GM10248 (cell line): ENCODE results near the gene FKBP14.

ENCODE experiments used
- CTCF ChIA-PET: fragments of 300-600 bp; sonication (Branson Sonifier 250); formaldehyde crosslinking; extraction: SDS; loops from one replicate; lab custom pipeline; 2021; ENCODE audit warnings: antibody characterized with exemption; lab: Yijun Ruan, JAX
- POLR2A ChIA-PET: fragments of 350-650 bp; sonication (Branson Sonifier 250); formaldehyde crosslinking; extraction: SDS; loops from one replicate; lab custom pipeline; 2020; ENCODE audit warnings: antibody characterized with exemption; lab: Yijun Ruan, JAX
- DNase-seq: peaks from one replicate; pipeline ENCODE4 v3.0.0; 2012; ENCODE audit errors: extremely low spot score
- CTCF ChIP-seq: IDR thresholded peaks from 2 replicates; pipeline ENCODE4 v1.5.1; 2012; ENCODE audit warnings: mild to moderate bottlenecking, low read depth; ENCODE audit errors: extremely low read depth, missing control alignments, control extremely low read depth

Gene FKBP14

GRCh38 chr7:30049173-30049572 lies 22.7 kb upstream of the FKBP14 start:
- TF ChIP-seq CTCF: no peak
- DNase-seq: no peak
- POLR2A ChIA-PET: no interaction called here
- CTCF ChIA-PET: interaction anchor here (1.1 to 1.8 kb wide), 3 partner anchors 11 to 13 kb away, joined by 3 to 6 read pairs (median 4); no protein-coding TSS in a partner anchor

- POLR2A ChIA-PET: no interaction called here
- no peak for DNase-seq
- CTCF ChIA-PET: interaction anchor here (1.1 to 3.2 kb wide), 5 partner anchors 11 to 70 kb away, joined by 3 to 18 read pairs (median 4); no protein-coding TSS in a partner anchor
- no peak for TF ChIP-seq CTCF
These were observed 22.1 kb upstream of the FKBP14 start for GRCh38 chr7:30048582-30048981.

- TF ChIP-seq CTCF: no peak
- CTCF ChIA-PET: interaction anchor here (0.8 to 3.2 kb wide), 4 partner anchors 10 to 21 kb away, joined by 3 to 18 read pairs (median 4); no protein-coding TSS in a partner anchor
- no peak for DNase-seq
- POLR2A ChIA-PET: interaction anchor here (0.7 kb wide), 1 partner anchor 53 kb away, joined by 3 read pairs; no protein-coding TSS in a partner anchor
These were observed 20.6 kb upstream of the FKBP14 start for GRCh38 chr7:30047124-30047523.

- TF ChIP-seq CTCF: no peak
- POLR2A ChIA-PET: no interaction called here
- CTCF ChIA-PET: interaction anchor here (1.4 to 3.2 kb wide), 2 partner anchors 15 to 22 kb away, joined by 4 to 18 read pairs; no protein-coding TSS in a partner anchor
- DNase-seq: no peak
These were observed 19.7 kb upstream of the FKBP14 start for GRCh38 chr7:30046127-30046770.

GRCh38 chr7:30041526-30042269 lies 15.2 kb upstream of the FKBP14 start:
- no peak for DNase-seq
- CTCF ChIA-PET: interaction anchor here (0.7 to 2.7 kb wide), 4 partner anchors 12 to 20 kb away, joined by 3 to 9 read pairs (median 4); no protein-coding TSS in a partner anchor
- POLR2A ChIA-PET: no interaction called here

More at GRCh38 chr7:30041526-30042269, 15.2 kb upstream of the FKBP14 start:
- TF ChIP-seq CTCF: no peak
